Measurements from ENCODE around the gene KBTBD8. TPM values are rescaled to one million over a fixed set of nuclear protein-coding genes. Genes with fewer than 3 reads are reported as not detected.

The KBTBD8 gene
- total RNA-seq, 2 donors from 2014 or later = 4.6 to 5.0 TPM

DNA sequence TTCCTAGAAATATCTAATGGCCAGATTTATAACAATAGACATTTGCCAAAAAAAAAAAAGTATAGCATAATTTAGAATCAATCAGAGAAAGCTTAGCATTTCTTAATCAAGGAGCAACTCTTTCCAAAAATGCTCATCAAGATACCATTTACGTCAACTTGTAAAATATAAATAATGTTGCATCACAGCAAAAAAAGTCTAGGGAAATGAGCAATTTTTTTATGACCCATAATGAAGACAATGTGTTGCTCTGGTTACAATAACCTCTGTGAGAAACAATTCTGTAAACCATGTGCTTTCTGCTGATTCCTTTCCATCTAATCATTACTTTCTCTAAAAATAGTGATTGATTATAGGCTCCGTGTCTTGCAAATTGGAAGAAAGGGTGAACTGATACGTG is 36.3 kb downstream of the KBTBD8 start:
- intact Hi-C loops (cut with DNase I) = loop anchor here (10.0 kb wide), 1 partner anchor 60 kb away; no protein-coding TSS in a partner anchor
- TF ChIP-seq, protein P1, sequence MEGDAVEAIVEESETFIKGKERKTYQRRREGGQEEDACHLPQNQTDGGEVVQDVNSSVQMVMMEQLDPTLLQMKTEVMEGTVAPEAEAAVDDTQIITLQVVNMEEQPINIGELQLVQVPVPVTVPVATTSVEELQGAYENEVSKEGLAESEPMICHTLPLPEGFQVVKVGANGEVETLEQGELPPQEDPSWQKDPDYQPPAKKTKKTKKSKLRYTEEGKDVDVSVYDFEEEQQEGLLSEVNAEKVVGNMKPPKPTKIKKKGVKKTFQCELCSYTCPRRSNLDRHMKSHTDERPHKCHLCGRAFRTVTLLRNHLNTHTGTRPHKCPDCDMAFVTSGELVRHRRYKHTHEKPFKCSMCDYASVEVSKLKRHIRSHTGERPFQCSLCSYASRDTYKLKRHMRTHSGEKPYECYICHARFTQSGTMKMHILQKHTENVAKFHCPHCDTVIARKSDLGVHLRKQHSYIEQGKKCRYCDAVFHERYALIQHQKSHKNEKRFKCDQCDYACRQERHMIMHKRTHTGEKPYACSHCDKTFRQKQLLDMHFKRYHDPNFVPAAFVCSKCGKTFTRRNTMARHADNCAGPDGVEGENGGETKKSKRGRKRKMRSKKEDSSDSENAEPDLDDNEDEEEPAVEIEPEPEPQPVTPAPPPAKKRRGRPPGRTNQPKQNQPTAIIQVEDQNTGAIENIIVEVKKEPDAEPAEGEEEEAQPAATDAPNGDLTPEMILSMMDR (IDR thresholded peaks at IDR 0.05) = no peak
- no peak overlapping the region for H3K4me3 ChIP-seq
- no peak overlapping the region for H3K9ac ChIP-seq (ENCODE audit: low read depth in 2 of 2, low read length in 2 of 2)
- no peaks in the 10 kb centered on the region for H3K36me3 ChIP-seq
- no peaks in the 10 kb centered on the region for H3K4me1 ChIP-seq
- H3K27me3 ChIP-seq = no peaks in the 10 kb centered on the region
- no peaks in the 10 kb centered on the region for H3K9me3 ChIP-seq
- no peak overlapping the region for H3K27ac ChIP-seq
- no peak for DNase-seq

DNA sequence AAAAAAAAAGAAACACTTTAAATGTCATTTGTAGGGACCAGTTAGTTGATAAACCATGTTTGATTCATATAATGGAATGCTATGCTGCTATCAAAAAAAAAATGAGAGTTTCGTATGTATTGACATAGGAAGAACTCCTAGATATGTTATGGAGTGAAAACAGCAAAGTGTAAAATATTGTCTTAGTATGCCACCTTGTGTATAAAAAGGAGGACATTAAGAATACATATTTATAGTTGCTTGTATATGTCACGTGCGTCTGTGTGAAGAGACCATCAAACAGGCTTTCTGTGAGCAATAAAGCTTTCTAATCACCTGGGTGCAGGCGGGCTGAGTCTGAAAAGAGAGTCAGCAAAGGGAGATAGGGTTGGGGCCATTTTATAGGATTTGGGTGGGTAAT is 39.5 kb downstream of the KBTBD8 start:
- TF ChIP-seq, protein P1 (IDR thresholded peaks at IDR 0.05) = no peak
- intact Hi-C loops (cut with DNase I) = loop anchor here (10.0 kb wide), 1 partner anchor 63 kb away; no protein-coding TSS in a partner anchor

DNA sequence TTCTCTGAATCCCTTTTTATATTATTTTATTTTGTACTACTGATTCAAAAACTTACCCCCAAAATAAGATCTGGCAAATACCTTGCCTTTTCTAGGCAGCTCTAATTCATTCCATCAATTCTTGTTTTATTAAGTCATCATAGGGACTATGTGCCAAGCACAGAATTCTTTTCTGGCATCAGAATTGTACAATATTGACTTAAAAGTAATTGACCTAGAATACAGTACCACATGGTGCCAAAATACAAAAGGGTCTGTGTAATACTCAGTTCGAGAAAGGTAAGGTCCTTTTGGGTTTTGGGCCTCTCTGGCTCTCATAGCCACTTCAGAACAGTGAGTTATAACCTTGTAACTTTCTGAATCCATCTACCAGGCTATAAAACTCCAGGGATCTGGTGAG is 46.2 kb downstream of the KBTBD8 start:
- H3K4me3 ChIP-seq = no peak overlapping the region
- intact Hi-C loops (cut with DNase I) = no loop called here
- H3K9me3 ChIP-seq = no peaks in the 10 kb centered on the region
- H3K9ac ChIP-seq (ENCODE audit: low read depth in 2 of 2, low read length in 2 of 2) = no peak overlapping the region
- no peaks in the 10 kb centered on the region for H3K36me3 ChIP-seq
- no peak for DNase-seq
- TF ChIP-seq, protein P1 (IDR thresholded peaks at IDR 0.05) = no peak
- H3K27ac ChIP-seq = no peak overlapping the region
- H3K4me1 ChIP-seq = no peaks in the 10 kb centered on the region
- no peaks in the 10 kb centered on the region for H3K27me3 ChIP-seq

More for the DNA sequence above, 39.5 kb downstream of the KBTBD8 start:
- H3K4me3 ChIP-seq = no peak overlapping the region
- no peaks in the 10 kb centered on the region for H3K4me1 ChIP-seq
- no peaks in the 10 kb centered on the region for H3K9me3 ChIP-seq
- H3K27me3 ChIP-seq = no peaks in the 10 kb centered on the region
- H3K27ac ChIP-seq = no peak overlapping the region
- no peaks in the 10 kb centered on the region for H3K36me3 ChIP-seq
- DNase-seq = no peak
- no peak overlapping the region for H3K9ac ChIP-seq (ENCODE audit: low read depth in 2 of 2, low read length in 2 of 2)

DNA sequence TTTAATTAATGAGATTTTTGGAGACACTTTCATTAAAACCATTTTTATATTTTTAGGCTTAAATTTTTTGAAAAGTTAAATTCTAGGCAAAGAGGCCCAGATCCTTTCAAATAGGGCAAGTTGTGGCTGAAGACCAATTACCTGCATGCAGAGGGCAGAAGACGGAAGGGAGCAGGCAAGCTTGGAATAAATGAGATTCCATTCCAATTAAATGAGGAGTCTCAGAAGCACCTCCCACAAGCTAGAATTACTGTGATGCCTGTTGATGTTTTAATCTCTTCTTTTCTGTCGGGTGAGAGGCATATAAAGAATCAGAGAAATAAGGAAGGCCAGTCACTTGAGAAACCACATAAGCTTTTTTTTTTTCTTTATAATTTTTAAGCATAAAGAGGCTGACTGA is 46.8 kb downstream of the KBTBD8 start:
- intact Hi-C loops (cut with DNase I) = no loop called here
- Histone ChIP-seq H3K4me1 (no peaks in the 10 kb centered on the region), H3K27ac (no peak overlapping the region), H3K9me3 (no peaks in the 10 kb centered on the region), H3K9ac (ENCODE audit: low read depth in 2 of 2, low read length in 2 of 2) (no peak overlapping the region), H3K4me3 (no peak overlapping the region), H3K36me3 (no peaks in the 10 kb centered on the region), H3K27me3 (no peaks in the 10 kb centered on the region)
- DNase-seq = no peak
- TF ChIP-seq, protein P1 (IDR thresholded peaks at IDR 0.05) = no peak

GRCh38 chr3:67045711-67046465 is 47.8 kb downstream of the KBTBD8 start:
- no peaks in the 10 kb centered on the region for H3K27me3 ChIP-seq
- no peaks in the 10 kb centered on the region for H3K4me1 ChIP-seq
- no peak overlapping the region for H3K4me3 ChIP-seq
- no peaks in the 10 kb centered on the region for H3K36me3 ChIP-seq
- intact Hi-C loops (cut with DNase I) = no loop called here
- TF ChIP-seq, protein P1 (IDR thresholded peaks at IDR 0.05) = no peak
- DNase-seq = no peak
- no peaks in the 10 kb centered on the region for H3K9me3 ChIP-seq
- no peak overlapping the region for H3K27ac ChIP-seq
- H3K9ac ChIP-seq (ENCODE audit: low read depth in 2 of 2, low read length in 2 of 2) = no peak overlapping the region

Measured in colonic mucosa (tissue), 4 donors.